Vagina (tissue), 2 donors: Measurements from ENCODE around the gene ARRDC4. TPM values are rescaled to one million over a fixed set of nuclear protein-coding genes. Genes with fewer than 3 reads are reported as not detected.

Experiments used
- DNase-seq, 2 donors: peaks; one replicate each; pipeline ENCODE4 v3.0.0-alpha.2; 2017; ENCODE audit errors: extremely low spot score in 2 of 2
- H3K27ac ChIP-seq: fragments of 200-600 bp; sonication (generic); one replicate; pipeline ENCODE4 v1.5.1; 2019
- H3K27me3 ChIP-seq: fragments of 200-600 bp; sonication (generic); one replicate; pipeline ENCODE4 v1.5.1; 2019
- H3K36me3 ChIP-seq, 2 donors: fragments of 200-600 bp; sonication (generic); one replicate each; pipeline ENCODE4 v1.5.1; 2017 to 2019
- H3K4me1 ChIP-seq: fragments of 200-600 bp; sonication (generic); one replicate; pipeline ENCODE4 v1.5.1; 2019
- H3K4me3 ChIP-seq, 2 donors: fragments of 200-600 bp; sonication (generic); 1 replicate in 1 of 2; 2 replicates in 1 of 2; pipeline ENCODE4 v1.5.1; 2016 to 2019
- H3K9me3 ChIP-seq: fragments of 200-600 bp; sonication (generic); one replicate; pipeline ENCODE4 v1.5.1; 2019
- POLR2A ChIP-seq, 2 donors: fragments of 450-650 bp; IDR thresholded peaks; one replicate each; pipeline ENCODE4 v1.6.1; 2017; ENCODE audit warnings: antibody characterized with exemption in 2 of 2, mild to moderate bottlenecking in 2 of 2, moderate library complexity in 2 of 2
- POLR2AphosphoS5 ChIP-seq, 2 donors: sonication (generic); formaldehyde crosslinking; IDR thresholded peaks; one replicate each; pipeline ENCODE4 v1.9.0; 2017; ENCODE audit warnings: antibody characterized with exemption in 2 of 2, mild to moderate bottlenecking in 2 of 2, low read depth in 1 of 2; ENCODE audit not compliant: insufficient read depth in 1 of 2
- intact Hi-C: fragments of 100-400 bp; cut with DNase I; formaldehyde crosslinking; loops from one replicate; pipeline ENCODE4 v1.15.1; 2023
- total RNA-seq: library from RNA; depleted of rRNA; stranded (reverse); fragments of >200 nt; gene quantifications from one replicate; pipeline ENCODE4 v1.2.3, GENCODE V29; 2016
- TF ChIP-seq, protein P1 (sequence below), 3 experiments: fragments of 450-650 bp in 2 of 3; fragments of 200-600 bp in 1 of 3; sonication (generic) in 1 of 3; IDR thresholded peaks; one replicate each; pipeline ENCODE4 v1.5.1; 2017 to 2019; ENCODE audit warnings: antibody characterized with exemption in 3 of 3, mild to moderate bottlenecking in 2 of 3, moderate library complexity in 2 of 3

ARRDC4 gene
- total RNA-seq, 1 donor from 2014 or later = 35.8 TPM

- intact Hi-C loops = no loop called here
- H3K4me3 ChIP-seq = no peak overlapping the region
- H3K27me3 ChIP-seq = no peaks in the 10 kb centered on the region
- no peak for TF ChIP-seq POLR2AphosphoS5 (IDR thresholded peaks at IDR 0.05; ENCODE audit: insufficient read depth in 1 of 2, low read depth in 1 of 2)
- TF ChIP-seq, protein P1, sequence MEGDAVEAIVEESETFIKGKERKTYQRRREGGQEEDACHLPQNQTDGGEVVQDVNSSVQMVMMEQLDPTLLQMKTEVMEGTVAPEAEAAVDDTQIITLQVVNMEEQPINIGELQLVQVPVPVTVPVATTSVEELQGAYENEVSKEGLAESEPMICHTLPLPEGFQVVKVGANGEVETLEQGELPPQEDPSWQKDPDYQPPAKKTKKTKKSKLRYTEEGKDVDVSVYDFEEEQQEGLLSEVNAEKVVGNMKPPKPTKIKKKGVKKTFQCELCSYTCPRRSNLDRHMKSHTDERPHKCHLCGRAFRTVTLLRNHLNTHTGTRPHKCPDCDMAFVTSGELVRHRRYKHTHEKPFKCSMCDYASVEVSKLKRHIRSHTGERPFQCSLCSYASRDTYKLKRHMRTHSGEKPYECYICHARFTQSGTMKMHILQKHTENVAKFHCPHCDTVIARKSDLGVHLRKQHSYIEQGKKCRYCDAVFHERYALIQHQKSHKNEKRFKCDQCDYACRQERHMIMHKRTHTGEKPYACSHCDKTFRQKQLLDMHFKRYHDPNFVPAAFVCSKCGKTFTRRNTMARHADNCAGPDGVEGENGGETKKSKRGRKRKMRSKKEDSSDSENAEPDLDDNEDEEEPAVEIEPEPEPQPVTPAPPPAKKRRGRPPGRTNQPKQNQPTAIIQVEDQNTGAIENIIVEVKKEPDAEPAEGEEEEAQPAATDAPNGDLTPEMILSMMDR (IDR thresholded peaks at IDR 0.05) = no peak
- TF ChIP-seq POLR2A (IDR thresholded peaks at IDR 0.05) = no peak
- no peaks in the 10 kb centered on the region for H3K9me3 ChIP-seq
- no peak for DNase-seq
- H3K4me1 ChIP-seq = peaks cover 13% of the 10 kb centered on the region
- no peaks in the 10 kb centered on the region for H3K36me3 ChIP-seq
- H3K27ac ChIP-seq = no peak overlapping the region
These were observed 26.3 kb downstream of the ARRDC4 start for GRCh38 chr15:97986781-97987180.

- Histone ChIP-seq H3K9me3 (no peaks in the 10 kb centered on the region), H3K4me1 (peaks cover 5% of the 10 kb centered on the region), H3K27me3 (no peaks in the 10 kb centered on the region), H3K27ac (no peak overlapping the region), H3K4me3 (no peak overlapping the region), H3K36me3 (no peaks in the 10 kb centered on the region)
- TF ChIP-seq, protein P1 (IDR thresholded peaks at IDR 0.05) = no peak
- TF ChIP-seq POLR2AphosphoS5 (IDR thresholded peaks at IDR 0.05; ENCODE audit: insufficient read depth in 1 of 2, low read depth in 1 of 2) (no peak), POLR2A (IDR thresholded peaks at IDR 0.05) (no peak)
- DNase-seq = no peak
- intact Hi-C loops = no loop called here
These were observed 28.8 kb downstream of the ARRDC4 start for GRCh38 chr15:97989299-97989698.

GRCh38 chr15:97991972-97992541, 31.6 kb downstream of the ARRDC4 start:
- H3K27ac ChIP-seq = no peak overlapping the region
- no peak overlapping the region for H3K4me3 ChIP-seq
- peaks cover 6% of the 10 kb centered on the region for H3K4me1 ChIP-seq
- no peaks in the 10 kb centered on the region for H3K9me3 ChIP-seq
- TF ChIP-seq, protein P1 (IDR thresholded peaks at IDR 0.05) = no peak
- TF ChIP-seq POLR2A (IDR thresholded peaks at IDR 0.05) (no peak), POLR2AphosphoS5 (IDR thresholded peaks at IDR 0.05; ENCODE audit: insufficient read depth in 1 of 2, low read depth in 1 of 2) (no peak)
- no peaks in the 10 kb centered on the region for H3K27me3 ChIP-seq
- intact Hi-C loops = no loop called here
- no peak for DNase-seq
- H3K36me3 ChIP-seq = no peaks in the 10 kb centered on the region

DNA sequence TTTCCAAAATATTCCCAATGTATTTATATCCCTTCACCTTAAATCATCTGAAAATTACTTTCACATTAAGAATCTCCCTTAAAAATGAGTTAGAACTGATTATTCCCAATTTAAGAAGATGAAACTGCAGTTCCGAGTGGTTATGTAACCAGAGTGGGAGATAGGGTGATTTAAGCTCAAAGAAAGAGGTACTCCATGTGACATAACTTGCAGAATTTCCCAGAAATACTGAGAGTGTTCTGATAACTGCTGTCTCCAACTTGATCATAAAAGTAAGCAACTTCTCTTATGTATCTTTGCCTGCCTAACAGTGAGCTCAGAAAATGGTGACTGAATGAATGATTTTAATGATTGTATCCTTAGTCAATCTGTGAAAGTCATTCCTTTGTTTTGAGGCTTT, 32.3 kb downstream of the ARRDC4 start:
- Histone ChIP-seq H3K4me1 (peaks cover 6% of the 10 kb centered on the region), H3K36me3 (no peaks in the 10 kb centered on the region), H3K4me3 (no peak overlapping the region), H3K9me3 (no peaks in the 10 kb centered on the region), H3K27ac (no peak overlapping the region), H3K27me3 (no peaks in the 10 kb centered on the region)
- intact Hi-C loops = no loop called here
- no peak for DNase-seq
- TF ChIP-seq, protein P1 (IDR thresholded peaks at IDR 0.05) = no peak
- TF ChIP-seq POLR2A (IDR thresholded peaks at IDR 0.05) (no peak), POLR2AphosphoS5 (IDR thresholded peaks at IDR 0.05; ENCODE audit: insufficient read depth in 1 of 2, low read depth in 1 of 2) (no peak)

DNA sequence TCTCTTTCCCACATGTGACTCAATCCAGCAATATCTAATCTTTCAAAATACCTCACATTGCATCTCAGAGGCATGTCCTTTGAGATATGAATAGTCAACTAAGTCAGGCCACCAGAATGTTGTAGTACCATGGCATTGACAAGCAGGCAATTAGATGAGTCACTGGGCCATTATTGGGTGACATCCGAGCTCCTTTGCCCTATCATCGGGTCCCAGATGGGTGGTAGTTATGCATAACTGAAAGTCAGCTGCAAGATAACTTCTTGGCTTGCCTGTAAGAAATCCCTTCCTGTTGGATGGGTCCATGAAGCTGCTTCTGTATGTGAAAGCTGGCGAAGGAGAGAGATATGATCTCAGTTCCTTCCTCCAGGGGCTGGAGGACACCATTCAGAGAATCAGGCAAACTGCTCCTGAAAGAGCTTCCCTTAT, 32.8 kb downstream of the ARRDC4 start:
- no peak overlapping the region for H3K27ac ChIP-seq
- no peak for TF ChIP-seq POLR2A (IDR thresholded peaks at IDR 0.05)
- no peak for TF ChIP-seq POLR2AphosphoS5 (IDR thresholded peaks at IDR 0.05; ENCODE audit: insufficient read depth in 1 of 2, low read depth in 1 of 2)
- TF ChIP-seq, protein P1 (IDR thresholded peaks at IDR 0.05) = no peak
- H3K4me3 ChIP-seq = no peak overlapping the region
- no peaks in the 10 kb centered on the region for H3K27me3 ChIP-seq
- H3K4me1 ChIP-seq = peaks cover 6% of the 10 kb centered on the region
- H3K9me3 ChIP-seq = no peaks in the 10 kb centered on the region
- H3K36me3 ChIP-seq = no peaks in the 10 kb centered on the region
- DNase-seq = no peak
- intact Hi-C loops = no loop called here
